EL (cell line): ENCODE data around the gene CSNK1E.
"Not testable (repeated sequence)": the region's sequence is repeated elsewhere in the genome, so short reads cannot be mapped to it uniquely, and the experiment has no call there.

ENCODE experiments used
- DNase-seq: peaks from one replicate; pipeline ENCODE4 v3.0.0-alpha.2; 2016

The CSNK1E gene

DNA sequence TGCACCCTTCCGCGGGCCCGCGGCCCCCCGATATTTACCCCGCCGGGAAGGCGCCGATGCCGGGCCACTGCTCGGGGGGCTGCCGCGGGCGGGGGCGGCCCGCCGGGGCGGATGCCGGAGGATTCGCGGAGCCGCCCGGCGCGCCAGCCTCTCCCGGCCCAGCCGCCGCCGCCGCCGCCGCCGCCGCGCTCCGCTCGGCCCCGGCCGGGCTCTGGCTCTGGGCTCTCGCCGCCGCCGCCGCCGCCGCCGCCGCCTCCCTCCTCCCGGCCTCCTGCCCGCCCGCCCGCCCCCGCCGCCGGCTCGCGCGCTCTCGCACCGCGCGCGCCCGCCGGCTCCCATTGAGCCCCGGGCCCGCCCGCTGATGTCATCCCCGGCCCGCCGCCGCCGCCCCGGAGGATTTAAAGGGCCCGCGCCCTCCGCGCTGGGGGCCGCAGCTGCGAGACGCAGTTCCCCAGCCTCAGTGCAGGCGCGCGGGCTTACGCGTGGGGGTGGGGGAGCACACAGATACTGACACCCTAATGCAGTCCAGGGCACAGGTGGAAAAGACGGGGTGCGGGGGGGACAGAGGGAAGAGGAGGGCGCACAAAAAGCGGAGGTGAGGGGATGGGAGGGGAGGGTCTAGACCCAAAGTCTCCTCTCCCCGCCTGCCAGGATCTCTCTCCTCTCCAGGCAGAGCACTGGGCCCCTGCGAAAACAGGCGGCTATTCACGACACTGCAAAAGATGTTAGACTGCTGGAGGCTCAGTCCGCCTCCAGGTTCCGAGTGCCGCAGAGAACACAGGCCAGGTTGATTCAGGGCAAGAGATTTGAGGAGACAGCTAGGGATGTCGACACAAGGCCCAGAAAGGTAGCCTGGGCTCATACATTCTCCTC is at the start of gene CSNK1E:
Gene CSNK1E (minus strand): TSS at position 312 of the 873 bp plus-strand sequence. CDS start 3,276 bp downstream, outside the sequence.
- DNase-seq = peak; percentile 70

DNA sequence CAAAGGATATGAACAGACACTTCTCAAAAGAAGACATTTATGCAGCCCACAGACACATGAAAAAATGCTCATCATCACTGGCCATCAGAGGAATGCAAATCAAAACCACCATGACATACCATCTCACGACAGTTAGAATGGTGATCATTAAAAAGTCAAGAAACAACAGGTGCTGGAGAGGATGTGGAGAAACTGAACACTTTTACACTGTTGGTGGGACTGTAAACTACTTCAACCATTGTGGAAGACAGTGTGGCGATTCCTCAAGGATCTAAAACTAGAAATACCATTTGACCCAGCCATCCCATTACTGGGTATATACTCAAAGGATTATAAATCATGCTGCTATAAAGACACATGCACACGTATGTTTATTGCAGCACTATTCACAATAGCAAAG is 48.6 kb upstream of the CSNK1E start:
- not testable (repeated sequence) for DNase-seq

- DNase-seq = not testable (repeated sequence)
These were observed 47.9 kb upstream of the CSNK1E start for GRCh38 chr22:38365174-38365573.

DNA sequence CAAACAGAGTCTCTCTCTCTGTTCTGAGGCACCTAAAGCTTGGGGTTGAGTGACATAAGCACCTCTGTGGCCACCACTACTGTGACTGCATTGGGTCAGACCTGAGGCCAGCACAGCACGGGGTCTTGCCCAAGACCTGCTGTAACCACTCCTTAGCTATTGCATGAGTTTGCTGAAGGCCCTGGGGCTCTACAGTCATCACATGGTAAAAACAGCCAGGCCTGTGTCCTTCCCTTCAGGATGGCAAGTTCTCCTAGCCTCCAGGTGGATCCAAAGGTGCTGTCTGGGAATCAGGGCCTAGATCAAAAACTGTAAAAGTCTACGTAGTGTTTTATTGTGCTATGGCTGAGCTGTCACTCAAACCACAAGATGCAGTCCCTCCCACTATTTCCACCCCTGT is 43.3 kb upstream of the CSNK1E start:
- not testable (repeated sequence) for DNase-seq

DNA sequence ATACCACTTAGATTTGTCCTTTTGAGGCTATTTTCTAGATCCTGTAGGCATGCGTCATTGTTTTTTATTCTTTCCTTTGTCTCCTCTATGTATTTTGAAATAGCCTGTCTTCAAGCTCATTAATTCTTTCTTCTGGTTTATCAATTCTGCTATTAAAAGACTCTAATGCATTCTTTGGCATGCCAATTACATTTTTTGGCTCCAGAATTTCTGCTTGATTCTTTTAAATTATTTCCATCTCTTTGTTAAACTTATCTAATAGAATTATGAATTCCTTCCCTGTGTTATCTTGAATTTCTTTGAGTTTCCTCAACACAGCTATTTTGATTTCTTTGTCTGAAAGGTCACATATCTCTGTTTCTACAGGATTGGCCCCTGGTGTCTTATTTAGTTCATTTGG is 42.6 kb upstream of the CSNK1E start:
- DNase-seq = not testable (repeated sequence)

GRCh38 chr22:38357971-38358370 is 40.7 kb upstream of the CSNK1E start:
- DNase-seq = not testable (repeated sequence)

GRCh38 chr22:38355275-38355674 is 38.0 kb upstream of the CSNK1E start:
- DNase-seq = no peak

DNA sequence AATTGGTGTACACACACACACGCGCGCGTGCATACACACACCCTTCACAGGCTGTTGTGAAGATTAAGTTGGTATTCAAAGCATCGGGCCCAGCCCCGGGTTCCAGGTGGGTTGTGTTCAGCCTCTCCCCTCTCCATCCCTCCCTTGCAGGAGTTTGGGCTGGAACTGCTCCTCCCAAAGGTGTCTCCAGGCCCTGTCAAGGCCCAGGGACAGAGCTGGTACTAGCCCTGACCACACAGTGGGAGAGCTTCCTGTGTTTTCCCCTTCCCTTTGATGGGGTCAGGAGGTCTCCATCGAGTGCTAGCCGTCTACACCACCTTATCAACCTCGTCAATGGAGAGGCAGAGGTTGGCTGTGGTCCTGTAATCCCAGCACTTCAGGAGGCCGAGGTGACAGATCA is 36.5 kb upstream of the CSNK1E start:
- no peak for DNase-seq

- peak; percentile 59 for DNase-seq
These were observed 36.0 kb upstream of the CSNK1E start for GRCh38 chr22:38353142-38353629.

GRCh38 chr22:38352436-38352835 is 35.2 kb upstream of the CSNK1E start:
- DNase-seq = no peak

GRCh38 chr22:38350444-38351359 is 33.5 kb upstream of the CSNK1E start:
- no peak for DNase-seq

GRCh38 chr22:38348751-38349496 is 31.7 kb upstream of the CSNK1E start:
- no peak for DNase-seq

DNA sequence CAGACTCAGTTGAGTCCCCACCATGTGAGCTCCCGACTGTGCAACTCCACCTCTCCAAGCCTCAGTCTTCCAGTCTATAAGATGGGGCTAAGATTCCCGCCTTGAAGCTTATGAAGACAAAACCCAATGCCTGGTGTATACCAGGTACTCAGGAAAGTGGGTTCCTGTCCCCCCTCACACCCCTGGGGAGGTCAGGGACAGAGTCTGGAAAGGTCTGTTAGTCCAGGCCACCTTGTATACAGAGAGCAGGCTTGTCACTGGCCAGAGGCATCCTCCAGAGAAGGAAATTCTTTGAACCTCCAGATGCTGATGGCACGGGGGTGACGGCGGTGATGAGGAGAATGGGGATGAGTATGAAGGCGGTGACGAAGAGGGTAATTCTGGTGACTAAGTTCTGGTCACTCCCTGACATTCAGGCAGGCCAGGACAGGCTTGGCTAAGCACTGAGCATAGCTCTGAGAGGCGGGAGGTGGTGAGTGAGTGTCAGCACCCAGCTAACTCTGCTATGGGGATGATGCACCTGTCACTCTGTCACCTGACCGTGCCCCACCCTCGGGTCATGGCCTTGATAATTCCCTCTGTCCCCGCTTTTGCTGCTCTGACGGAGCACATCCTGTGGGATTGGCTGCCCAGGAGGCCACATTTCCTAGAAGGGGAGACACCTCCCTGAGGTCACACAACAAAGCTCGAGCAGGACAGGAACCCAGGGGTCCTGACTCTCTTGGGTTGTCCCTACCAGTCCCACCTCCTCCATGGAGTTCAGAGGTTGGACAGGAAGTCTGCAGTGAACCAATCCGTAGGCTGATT is 30.9 kb upstream of the CSNK1E start:
- DNase-seq = peak; percentile 54

GRCh38 chr22:38347181-38347943 is 30.1 kb upstream of the CSNK1E start:
- no peak for DNase-seq

DNA sequence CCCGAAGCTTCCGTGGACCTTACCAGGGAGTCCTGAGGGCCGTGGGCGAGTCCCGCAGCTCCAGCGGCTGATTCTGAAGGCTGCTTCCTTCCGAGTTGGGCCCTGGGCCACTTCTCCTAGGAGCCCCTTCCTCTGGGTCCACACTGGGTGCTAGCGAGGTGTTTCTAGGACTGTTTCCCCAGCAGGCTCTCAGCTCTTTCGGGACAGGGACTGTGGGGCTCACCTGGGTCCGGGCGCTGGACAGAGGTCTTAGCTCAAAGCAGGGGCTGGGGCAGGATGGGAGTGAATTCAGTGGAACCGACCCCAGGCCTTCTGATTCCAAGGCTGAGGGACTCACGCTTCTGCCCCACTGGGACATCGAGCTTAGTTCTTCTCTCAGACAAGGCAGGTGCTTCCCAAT is 29.3 kb upstream of the CSNK1E start:
- DNase-seq = no peak

GRCh38 chr22:38345782-38346181 is 28.5 kb upstream of the CSNK1E start:
- no peak for DNase-seq

- DNase-seq = not testable (repeated sequence)
These were observed 22.7 kb upstream of the CSNK1E start for GRCh38 chr22:38339893-38340292.

DNA sequence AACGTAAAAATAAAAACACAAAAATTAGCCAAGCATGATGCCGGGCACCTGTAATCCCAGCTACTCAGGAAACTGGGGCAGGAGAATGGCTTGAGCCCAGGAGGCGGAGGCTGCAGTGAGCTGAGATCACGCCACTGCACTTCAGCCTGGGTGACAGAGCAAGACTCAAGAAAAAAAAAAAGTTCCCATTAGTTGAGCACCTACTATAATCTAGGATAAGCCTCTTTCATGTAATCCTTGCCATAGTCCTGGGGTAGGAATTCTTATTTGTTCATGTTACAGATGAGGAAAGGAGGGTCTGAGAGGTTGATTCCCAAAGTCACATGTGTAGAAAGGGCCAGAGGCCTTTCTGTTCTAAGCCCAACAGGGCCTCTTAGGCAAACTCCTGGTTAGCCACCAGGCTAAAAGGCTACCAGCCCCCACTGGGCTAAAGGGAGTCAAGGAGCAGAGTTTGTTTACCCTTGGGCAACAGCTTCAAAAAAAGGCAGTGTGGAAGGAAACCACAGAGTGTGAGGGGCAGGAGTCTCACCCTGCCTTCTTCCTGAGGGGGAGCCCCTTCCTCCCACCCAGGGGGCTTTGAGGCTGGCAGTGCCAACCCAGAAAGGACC is 21.6 kb upstream of the CSNK1E start:
- DNase-seq = no peak

GRCh38 chr22:38336699-38337098 is 19.5 kb upstream of the CSNK1E start:
- no peak for DNase-seq

- peak; percentile 40 for DNase-seq
These were observed 17.8 kb upstream of the CSNK1E start for GRCh38 chr22:38335077-38335476.

DNA sequence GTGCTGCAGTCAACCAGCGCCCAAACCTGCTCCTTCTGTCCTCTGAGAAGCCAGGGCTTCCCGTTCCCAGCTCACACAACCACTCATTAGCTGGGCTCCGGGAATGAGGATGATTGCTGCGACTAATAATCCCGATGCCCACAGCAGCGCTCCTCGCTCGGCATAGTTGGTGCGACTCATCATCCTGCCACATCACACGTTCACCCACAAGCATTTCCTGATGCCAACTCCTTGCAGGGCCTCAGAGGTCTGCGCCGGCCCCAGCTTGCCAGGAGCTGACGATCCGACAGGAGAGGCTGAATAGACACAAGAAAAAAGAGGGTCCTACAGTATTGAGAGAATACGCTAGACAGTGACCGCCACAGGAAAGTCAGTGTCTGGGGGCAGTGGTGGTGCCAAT is 10.6 kb upstream of the CSNK1E start:
- DNase-seq = peak; percentile 87
